Fibroblast of skin of right biceps (primary cell): ENCODE data around the gene TCTN1.
"Not testable (repeated sequence)": the region's sequence is repeated elsewhere in the genome, so short reads cannot be mapped to it uniquely, and the experiment has no call there.

Source experiments
- DNase-seq: peaks from one replicate; pipeline ENCODE4 v3.0.0-alpha.2; 2013

The TCTN1 gene

DNA sequence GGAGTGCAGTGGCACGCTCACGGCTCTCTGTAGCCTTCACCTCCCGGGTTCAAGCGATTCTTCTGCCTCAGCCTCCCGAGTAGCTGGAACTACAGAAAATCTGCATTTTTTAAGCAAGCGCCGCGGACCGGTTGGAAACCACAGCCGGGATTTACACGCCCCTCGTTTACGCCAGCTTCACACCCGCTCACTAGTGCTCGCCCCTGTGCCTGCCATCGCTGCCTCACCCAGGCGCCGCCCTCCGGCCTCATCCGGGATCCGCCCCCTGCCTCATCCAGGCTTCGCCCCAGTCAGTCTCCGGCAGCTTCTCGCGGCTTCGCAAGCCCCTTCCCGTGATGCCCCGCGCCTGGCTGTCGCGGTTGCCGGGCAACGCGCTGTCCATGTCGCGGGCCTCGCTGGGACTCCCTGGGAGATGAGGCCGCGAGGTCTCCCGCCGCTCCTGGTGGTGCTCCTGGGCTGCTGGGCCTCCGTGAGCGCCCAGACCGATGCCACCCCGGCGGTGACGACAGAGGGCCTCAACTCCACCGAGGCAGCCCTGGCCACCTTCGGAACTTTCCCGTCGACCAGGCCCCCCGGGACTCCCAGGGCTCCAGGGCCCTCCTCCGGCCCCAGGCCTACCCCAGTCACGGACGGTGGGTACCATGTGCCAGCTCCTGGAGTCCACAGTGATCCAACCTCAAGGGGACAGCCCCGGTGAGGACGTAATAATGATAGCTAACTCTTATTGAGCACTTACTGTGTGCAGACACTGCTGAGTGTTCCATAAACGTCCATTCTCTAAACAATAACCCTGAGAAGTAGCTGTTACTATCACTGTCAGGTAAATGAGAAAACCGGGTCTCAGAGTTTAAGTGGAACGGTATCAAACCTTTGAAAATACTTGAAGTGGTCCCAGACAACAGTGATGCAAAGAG, at the start of gene TCTN1:
TCTN1 (plus strand) TSS at position 359 of the 914 bp plus-strand sequence; CDS start at position 413, 54 bp downstream.
- peak; percentile 94 for DNase-seq

DNA sequence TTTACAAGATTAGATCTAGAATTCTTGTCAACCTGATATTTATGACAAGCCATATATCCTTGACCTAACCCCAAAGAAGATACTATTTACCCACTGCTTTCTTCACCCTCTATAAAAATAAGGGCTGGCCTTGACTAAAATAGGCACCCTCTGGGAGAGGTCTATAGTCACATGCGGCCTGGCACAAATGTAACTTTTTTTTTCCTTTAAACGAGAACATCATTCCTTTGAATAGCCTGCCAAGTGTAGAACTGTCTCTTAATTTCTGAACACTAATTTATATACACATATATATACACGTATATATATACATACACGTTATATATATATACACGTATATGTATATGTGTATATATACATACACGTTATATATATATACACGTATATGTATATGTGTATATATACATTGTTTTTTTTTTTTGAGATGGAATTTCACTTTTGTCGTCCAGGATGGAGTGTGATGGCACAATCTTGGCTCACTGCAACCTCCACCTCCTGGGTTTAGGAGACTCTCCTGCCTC, 49.4 kb upstream of the TCTN1 start:
- no peak for DNase-seq

DNA sequence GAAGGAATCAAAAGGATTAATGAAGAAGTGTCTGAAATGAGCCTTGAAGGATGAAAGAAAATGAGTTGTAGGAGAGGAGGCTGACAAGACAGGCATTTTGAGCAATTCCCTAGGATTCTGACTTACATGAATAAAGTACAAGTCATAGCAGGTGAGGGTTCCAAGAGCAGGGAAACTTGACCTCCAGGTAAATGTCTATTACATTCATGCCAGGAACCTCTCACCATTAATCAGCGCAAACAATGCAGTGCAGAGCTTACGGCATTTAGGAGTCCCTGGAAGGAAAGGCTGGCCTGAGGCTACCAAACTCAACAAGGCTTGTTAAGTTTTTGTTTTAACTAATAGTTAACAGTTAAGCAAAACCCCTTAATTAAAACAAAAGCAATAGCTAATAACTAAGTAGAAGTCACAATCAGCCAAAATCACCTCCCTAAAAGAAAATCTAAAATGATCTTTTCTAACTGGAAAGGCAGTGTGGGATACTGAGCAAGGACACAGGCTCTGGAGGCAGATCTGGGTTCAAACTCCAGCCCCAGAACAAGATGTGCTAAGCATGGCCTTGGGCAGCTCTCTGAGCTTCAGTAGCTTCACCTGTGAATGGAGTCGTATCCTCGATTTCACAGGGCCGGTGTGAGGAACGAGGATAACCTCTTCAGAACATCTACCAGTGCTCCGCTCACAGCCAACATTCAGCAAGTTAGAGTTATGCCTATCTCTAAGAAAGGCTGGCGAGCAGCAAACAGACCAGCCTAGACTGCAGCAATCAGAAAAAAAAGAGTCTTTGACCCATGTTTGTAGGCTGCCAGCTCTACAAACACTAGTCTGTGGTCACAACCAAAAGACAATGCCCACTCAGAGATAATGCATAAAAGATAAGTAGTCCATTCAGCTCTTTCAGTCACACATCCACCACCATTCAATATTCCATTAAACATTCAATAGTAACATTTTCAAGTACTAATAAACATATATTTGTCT, 47.7 kb upstream of the TCTN1 start:
- DNase-seq = no peak

DNA sequence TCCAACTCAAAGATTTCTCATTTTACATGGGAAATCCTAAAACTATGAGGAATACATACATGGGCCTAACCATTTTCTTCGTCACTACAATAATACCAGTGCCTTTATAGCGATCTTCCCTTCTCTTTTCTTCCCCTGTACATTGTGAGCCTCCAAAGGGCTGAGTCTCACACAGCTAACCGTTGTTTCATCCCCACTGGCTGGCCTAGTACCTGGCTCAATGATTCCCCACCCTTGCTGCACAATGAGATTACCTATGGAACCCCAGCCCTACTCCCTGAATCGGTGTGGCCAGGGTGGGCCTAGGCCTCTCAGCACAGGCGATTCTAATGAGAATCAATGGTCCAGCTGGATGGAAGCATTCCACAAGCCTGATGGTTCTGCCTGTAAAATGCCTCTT, 46.9 kb upstream of the TCTN1 start:
- DNase-seq = no peak

DNA sequence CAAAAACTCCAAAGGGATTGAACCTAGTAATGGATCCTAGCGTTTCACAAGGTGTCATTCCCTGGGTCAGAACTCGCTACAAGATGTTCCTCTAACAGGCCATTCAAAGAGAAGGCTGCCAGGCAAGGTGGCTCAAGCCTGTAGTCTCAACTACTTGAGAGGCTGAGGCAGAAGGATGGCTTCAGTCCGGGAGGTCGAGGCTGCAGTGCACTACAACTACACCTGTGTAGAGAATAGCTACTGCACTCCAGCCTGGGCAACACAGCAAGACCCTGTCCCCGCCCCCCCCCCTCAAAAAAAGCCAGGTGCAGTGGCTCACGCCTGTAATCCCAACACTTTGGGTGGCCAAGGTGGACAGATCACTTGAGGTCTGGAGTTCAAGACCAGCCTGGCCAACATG, 45.2 kb upstream of the TCTN1 start:
- no peak for DNase-seq

DNA sequence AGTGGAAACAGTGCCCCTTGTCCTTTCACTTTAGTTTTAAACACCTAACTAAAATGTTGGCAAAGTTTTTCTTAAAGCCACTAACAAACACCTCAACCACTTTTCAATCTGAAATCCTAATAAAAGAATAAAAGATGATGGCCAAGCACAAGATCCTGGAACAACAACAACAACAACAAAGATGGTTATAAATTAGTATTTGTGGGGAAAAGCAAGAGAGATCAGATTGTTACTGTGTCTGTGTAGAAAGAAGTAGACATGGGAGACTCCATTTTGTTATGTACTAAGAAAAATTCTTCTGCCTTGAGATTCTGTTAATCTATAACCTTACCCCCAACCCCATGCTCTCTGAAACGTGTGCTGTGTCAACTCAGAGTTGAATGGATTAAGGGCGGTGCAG, 44.1 kb upstream of the TCTN1 start:
- DNase-seq = not testable (repeated sequence)

DNA sequence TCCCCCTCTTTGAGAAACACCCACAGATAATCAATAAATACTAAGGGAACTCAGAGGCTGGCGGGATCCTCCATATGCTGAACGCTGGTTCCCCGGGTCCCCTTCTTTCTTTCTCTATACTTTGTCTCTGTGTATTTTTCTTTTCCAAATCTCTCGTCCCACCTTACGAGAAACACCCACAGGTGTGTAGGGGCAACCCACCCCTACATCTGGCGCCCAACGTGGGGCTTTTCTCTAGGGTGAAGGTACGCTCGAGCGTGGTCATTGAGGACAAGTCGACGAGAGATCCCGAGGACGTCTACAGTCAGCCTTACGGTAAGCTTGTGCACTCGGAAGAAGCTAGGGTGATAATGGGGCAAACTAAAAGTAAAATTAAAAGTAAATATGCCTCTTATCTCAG, 43.1 kb upstream of the TCTN1 start:
- DNase-seq = not testable (repeated sequence)

DNA sequence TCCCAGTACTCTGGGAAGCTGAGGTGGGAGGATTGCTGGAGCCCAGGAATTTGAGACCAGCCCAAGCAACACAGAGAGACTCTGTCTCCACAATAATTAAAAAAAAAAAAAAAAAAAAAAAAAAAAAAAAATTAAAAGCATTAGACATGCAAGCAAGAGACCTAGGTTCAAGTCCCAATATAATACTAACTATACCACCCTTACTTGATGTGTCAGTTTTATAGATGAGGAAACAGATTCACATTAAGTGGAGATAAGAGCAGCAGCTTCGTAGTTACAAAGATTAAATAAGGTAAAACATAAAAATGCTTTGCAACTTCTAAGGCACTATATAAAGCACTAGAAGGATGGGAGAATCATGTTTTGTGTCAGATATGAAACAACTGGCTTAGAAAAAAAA, 39.9 kb upstream of the TCTN1 start:
- DNase-seq = no peak

DNA sequence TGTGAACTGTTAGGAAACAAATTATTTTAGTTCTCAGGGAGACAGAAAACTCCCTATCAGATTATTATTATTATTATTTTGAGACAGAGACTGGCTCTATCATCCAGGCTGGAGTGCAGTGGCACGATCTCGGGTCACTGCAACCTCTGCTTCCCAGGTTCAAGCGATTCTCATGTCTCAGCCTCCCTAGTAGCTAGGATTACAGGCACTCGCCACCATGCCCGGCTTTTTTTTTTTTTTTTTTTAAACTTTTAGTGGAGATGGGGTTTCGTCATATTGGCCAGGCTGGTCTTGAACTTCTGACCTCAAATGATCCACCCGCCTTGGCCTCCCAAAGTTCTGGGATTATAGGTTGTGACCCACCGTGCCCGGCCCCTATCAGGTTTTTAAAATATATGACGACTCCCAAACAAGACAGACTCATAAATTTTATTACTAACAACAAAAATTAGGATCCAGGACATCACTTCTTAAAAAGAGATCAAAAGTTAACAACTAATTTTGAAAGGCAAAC, 39.2 kb upstream of the TCTN1 start:
- not testable (repeated sequence) for DNase-seq

DNA sequence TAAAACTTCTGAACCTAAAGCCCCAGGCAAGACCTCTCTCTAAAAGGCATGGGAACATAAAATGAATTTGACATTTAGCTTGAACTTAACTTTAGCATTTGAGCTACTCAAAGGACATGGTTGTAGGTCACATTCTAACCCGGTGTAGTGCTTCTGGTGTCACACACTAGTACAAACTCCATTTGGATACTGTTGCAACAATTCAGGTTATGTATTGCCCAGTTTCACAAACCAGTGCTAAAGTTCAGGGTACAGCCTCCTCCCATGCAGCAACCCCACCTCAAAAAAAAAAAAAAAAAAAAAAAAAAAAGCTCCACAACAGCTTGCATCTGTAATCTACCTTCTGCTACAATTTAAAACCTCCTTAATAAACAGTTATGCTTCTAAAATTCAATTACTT, 38.6 kb upstream of the TCTN1 start:
- no peak for DNase-seq

DNA sequence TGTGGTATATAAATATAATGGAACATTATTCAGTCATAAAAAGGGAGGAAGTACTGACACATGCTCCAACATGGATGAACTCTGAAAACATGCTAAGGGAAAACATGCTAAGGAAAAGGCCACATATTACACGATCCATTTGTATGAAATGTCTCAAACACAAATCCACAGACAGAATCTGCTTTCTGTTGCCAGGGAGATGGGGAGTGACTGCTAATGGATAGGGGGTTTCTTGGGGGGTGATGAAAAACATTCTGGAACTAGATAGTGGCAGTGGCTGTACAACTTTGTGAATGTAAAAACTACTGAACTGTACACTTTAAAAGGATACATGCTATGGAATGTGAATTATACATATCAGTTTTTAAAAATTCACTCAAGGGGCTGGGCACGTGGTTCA, 37.4 kb upstream of the TCTN1 start:
- no peak for DNase-seq

DNA sequence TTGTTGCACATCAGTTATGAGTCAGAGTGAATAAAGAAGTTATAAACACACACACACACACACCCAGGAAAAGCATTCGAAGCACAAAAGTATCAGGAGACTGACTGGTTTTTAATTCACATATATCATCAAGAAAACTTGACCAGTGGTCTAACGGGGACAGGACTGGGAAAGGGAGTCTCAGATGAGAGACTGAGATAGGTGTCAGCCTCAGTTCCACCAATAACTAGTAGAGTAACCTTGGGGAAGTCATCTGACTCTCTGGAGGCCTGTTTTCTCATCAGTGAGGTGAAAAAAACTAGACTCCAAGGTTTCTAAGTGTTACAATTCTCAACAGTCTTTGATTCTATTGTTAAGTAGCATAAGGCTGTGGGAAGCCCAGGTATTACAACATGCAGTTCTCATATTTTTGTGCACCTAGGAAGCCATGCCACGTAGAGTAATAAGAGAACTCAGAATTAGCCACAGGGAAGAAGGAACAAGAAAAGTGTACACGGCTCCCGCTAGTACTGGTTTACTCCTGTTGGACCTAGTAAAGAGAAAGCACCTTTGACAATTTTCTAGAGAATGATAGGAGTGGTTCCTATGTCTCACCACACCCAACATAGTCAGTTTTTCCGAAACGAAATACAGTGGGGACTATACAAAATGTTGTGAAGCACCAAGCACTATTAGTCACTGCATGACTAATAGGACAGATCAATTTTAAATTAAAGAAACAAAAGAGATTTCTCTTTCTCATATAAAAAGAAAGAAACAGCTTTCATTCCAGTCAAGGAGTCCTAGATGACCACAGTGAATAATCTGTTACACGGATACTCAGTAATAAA, 35.9 kb upstream of the TCTN1 start:
- DNase-seq = peak; percentile 85

DNA sequence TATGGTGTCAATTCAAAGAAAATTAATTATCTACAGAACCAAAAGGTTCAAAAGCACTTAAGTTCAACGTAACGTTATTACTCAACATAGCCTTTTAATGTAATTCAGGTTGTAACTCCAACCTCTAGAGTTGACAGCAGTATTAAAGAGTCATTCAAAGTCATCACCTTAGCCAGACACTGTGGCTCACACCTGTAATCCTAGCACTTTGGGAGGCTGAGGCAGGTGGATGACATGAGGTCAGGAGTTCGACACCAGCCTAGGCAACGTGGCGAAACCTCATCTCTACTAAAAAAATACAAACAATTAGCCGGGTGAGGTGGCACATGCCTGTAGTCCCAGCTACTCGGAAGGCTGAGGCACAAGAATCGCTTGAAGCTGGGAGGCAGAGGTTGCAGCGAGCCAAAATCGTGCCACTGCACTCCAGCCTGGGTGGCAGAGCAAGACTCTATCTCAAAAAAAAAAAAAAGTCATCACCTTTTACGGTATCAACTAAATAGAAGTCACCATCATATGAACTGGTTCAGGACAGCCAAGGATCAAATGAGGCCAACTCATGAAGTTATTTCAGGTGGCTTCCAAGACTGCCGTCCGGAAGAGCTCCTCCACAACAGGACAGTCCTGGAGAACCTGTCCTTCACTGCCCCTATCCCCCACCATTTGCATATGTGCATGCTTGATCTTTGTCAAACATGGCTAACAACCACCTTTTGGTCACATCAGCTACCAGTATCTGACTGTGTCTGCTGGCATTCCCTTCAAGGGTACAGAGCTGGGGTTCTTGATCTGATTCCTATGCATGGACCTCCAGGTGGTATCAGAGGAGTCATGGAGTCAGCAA, 35.0 kb upstream of the TCTN1 start:
- no peak for DNase-seq

DNA sequence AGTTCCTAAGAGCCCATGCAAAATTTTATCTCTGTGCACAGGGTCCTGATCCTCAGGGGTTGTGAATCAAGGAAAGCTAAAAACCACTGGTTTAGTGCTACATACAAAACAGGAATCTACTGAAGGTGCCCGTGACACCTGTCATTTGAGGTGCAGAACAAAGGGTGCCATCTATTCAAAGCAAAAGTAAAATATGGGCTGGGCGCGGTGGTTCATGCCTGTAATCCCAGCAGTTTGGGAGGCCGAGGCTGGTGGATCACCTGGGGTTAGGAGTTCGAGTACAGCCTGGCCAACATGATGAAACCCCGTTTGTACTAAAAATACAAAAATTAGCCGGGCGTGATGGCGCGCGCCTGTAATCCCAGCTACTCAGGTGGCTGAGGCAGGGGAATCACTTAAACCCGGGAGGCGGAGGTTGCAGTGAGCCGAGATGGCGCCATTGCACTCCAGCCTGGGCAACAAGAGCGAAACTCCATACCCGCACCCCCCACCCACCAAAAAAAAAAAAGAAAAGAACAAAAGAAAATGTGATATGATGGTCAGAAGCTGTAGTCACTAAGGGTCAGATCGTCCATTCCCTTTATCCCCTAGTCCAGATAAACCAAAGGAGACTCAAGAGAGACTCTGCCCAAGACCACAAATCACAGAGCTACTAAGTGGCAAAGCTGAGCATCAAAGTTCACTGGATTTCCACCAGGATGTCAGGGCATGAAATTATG, 34.2 kb upstream of the TCTN1 start:
- no peak for DNase-seq

DNA sequence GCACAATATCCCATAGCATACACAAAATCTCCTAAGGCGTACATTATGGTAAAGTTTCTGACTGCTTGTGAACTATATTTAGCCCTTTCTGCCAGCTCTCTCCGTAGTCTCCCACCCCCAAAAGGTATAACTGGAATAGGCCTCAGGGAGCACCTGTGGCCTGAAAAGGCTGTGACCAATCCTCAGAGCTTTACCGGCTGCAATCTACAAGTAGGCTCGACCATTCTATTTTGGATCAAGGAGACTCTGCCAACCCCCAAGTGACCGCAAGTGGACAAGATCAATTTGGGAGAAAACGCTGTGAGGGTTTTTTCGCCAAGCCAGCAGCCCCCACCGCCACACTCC, 32.0 kb upstream of the TCTN1 start:
- DNase-seq = no peak

DNA sequence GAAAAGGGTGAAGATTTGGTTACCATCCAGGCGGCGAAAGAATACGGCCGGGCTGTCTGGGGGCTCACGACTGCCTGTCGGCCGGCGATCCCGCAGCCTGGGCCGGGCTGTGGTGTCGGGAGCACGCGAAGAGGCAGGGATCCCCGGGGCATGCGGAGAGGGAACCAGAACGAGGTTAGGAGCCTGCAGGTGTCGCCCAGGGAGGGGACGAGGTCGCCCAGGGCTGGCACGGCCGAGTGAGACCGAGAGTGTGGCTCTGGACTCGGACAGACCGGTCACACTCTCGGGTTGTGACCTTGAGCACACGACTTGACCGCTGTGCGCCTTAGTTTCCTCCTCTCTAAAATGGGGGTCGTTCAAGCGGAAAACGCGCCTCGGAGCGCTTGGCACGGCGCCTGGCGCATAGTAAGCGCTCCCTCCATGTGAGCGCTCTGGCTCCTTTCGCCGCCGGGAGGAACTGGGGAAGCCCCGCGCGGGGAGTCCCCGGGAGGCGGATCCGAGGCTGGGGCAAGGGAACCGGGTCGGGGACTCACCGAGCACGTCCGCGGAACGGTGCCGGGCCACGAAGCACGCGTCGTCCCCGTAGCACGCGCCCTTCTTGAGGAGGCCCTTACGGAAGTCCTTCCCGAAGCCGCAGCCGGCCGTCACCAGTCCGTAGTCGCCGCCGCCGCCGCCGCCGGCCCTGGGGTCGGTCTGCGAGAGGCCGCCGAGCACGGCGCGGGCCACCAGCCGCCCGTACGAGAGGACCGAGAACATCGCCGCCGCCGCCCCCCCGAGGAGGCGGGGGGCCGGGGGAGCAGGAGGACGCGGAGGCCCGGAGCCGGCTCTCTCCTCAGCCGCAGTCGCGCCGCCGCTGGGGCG, 31.4 kb upstream of the TCTN1 start:
- DNase-seq = peak; percentile 45

DNA sequence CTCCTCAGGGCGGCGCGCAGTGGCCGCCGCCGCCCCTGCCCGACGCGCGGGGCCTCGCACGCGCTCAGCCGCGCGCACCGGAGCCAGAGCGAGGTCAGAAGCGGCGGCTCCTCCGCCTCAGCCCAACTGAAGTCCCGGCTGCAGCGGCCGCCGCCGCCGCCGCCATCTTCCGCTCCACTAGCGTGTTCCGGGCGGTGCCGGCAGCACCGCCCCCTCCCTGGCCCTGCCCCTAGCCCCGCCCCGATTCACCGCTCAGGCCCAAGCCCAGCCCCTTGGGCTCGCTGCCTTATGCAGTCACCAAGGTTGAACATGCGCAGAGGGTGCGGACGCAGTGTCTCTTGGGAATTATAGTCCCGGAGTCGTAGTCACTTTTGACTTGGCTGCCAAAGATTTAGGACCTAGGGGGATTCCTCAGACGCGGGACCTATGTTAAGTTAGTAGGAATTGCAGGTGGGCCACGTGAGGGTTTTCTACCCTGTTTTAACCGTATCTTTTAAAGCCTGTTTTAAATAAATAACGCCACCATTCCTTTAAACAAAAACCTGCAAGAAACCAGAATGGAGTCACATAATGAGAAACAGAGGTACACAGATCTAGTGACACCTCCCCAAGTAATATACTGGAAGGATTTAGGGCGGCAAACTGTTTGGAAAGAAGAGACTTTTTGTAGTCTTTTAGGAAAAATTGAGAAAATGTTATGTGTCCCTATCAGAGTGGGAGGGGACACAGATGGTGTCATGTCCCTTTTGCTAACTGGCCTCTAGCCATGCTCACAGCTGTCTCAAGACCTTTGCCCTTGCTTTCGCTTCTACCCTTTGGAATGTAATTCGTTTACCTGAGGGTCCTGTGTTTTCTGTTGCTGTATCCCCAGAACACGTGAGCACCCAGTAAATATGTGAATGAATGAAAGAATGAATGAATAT, 30.5 kb upstream of the TCTN1 start, which contains the start of gene PPTC7:
PPTC7 (minus strand) TSS at position 182 of the 923 bp plus-strand sequence. CDS start 287 bp downstream, outside the sequence.
- peak; percentile 97 for DNase-seq

DNA sequence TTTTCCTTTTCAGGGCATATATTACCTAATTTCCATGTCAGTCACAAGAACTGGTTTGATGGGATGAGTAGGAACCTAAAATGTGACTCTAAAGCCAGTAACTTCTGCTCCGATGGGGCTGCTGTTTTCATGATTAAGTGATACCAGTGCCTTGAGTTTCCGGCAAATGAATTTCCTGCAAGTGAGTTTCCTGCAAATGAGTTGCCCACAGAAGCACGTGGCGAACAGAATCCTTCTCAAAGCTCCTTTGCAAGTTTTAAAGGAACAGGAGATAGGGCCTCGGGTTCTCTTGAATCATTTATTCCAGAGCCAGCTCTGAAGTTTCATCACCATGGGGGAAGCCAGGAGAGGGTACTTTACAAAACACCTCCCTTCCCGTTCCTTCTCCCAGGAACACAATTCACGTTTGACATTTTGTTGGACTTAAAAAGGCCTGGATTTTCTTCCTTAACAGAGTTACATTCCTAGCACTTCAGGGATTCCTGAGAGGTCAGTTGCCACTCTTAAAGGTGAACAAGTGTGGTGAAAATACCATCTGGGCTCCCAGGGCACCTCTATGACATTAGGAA, 28.6 kb upstream of the TCTN1 start:
- peak; percentile 44 for DNase-seq
